ENCODE measurements around the gene TRPV4.

DNA sequence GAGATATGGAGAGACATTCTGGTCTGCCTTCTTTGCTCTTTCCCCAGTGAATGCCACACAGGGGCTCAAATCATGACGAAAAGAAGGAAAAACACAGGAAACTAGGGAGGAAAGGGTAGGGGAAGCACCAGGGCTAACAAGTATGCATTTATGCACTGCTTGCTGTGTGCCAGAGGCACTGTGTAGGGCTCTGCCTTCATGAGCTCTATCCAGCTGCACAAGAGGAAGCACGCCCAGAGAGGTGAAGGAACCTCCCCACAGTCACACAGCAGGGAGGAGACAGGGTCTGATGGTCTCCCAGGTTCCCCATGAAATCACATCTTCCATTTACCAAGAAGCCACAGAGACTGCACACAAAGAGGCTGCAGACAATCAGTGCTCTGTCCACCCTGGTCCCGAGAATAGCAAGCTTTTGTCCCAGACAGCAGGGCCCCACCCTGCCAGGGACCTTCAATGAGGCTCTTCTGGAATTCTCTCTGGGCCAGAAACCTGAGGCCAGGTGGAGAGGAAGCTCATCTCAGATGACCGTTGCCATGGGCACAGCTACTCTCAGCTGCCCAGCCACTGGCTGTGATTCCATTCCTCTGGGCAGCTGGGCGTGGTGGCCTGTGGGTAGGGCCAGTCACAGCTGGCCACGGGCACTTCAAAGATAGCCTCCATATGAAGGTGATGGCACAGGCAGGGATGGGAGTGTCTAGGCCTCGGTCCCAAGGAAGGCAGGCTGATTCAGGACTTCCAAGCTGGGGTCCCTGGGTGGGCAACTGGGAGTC is 7.3 kb upstream of the TRPV4 start:
- no peak for TF ChIP-seq EZH2 (IDR thresholded peaks at IDR 0.05; ENCODE audit: insufficient read depth, low read length)
- TF ChIP-seq, protein P1, sequence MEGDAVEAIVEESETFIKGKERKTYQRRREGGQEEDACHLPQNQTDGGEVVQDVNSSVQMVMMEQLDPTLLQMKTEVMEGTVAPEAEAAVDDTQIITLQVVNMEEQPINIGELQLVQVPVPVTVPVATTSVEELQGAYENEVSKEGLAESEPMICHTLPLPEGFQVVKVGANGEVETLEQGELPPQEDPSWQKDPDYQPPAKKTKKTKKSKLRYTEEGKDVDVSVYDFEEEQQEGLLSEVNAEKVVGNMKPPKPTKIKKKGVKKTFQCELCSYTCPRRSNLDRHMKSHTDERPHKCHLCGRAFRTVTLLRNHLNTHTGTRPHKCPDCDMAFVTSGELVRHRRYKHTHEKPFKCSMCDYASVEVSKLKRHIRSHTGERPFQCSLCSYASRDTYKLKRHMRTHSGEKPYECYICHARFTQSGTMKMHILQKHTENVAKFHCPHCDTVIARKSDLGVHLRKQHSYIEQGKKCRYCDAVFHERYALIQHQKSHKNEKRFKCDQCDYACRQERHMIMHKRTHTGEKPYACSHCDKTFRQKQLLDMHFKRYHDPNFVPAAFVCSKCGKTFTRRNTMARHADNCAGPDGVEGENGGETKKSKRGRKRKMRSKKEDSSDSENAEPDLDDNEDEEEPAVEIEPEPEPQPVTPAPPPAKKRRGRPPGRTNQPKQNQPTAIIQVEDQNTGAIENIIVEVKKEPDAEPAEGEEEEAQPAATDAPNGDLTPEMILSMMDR (IDR thresholded peaks at IDR 0.05; ENCODE audit: insufficient read depth, low read depth, low read length): no peak

Measured in astrocyte (in vitro differentiated cells and primary cell).